A673 (cell line): ENCODE data around the gene ZNF646.

Experiments used
- EZH2 ChIP-seq: fragments of 200-600 bp; sonication (generic); IDR thresholded peaks from 2 replicates; pipeline ENCODE4 v1.6.1; 2017; ENCODE audit warnings: borderline replicate concordance, low read depth, mild to moderate bottlenecking, mixed read lengths, antibody characterized with exemption, low read length; ENCODE audit not compliant: poor library complexity, severe bottlenecking
- TF ChIP-seq, protein P1 (sequence below): fragments of 300-800, 200-600 bp; sonication (generic); conservative IDR thresholded peaks from 2 replicates; pipeline ENCODE4 v1.5.1; 2017; ENCODE audit warnings: low read depth, mild to moderate bottlenecking, antibody characterized with exemption, low read length, moderate library complexity, mixed read lengths

DNA sequence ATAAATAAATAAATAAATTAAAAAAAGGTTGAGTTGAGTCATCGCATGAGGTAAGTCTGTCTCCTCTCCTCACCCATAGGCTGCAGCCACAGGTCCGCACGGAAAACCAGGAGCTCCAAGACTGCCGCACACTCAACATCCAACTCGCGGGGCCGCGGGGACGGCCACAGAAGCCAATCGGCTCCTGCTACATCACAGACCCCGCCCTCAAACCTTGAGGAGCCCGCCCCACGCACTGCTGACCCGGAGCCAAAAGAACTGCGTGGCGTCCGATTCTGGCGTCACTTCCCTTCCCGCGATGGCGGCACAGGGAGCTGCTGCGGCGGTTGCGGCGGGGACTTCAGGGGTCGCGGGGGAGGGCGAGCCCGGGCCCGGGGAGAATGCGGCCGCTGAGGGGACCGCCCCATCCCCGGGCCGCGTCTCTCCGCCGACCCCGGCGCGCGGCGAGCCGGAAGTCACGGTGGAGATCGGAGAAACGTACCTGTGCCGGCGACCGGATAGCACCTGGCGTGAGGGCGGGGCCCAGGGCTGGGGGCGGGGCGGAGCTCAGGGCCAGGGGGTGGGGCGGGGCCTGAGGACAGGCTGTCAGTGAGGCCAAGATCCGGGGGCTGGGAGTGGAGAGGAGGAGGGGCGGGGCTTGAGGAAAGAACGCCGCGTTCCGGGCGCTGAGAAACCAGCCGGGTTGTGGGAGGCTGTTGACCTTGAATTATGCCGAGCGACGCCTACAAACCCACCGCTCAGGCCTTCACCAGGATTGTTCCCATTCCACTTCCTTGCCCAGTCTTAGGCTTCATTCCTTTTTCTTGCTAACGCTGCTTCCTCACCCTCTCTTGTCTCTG is 43.4 kb downstream of the ZNF646 start, which contains the start of gene KAT8:
- TF ChIP-seq EZH2: no peak
- TF ChIP-seq, protein P1, sequence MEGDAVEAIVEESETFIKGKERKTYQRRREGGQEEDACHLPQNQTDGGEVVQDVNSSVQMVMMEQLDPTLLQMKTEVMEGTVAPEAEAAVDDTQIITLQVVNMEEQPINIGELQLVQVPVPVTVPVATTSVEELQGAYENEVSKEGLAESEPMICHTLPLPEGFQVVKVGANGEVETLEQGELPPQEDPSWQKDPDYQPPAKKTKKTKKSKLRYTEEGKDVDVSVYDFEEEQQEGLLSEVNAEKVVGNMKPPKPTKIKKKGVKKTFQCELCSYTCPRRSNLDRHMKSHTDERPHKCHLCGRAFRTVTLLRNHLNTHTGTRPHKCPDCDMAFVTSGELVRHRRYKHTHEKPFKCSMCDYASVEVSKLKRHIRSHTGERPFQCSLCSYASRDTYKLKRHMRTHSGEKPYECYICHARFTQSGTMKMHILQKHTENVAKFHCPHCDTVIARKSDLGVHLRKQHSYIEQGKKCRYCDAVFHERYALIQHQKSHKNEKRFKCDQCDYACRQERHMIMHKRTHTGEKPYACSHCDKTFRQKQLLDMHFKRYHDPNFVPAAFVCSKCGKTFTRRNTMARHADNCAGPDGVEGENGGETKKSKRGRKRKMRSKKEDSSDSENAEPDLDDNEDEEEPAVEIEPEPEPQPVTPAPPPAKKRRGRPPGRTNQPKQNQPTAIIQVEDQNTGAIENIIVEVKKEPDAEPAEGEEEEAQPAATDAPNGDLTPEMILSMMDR: no peak
